NB4 (cell line): ENCODE data around the gene TSPAN18.

Experiments
- DNase-seq: peaks from one replicate; pipeline ENCODE4 v3.0.0; 2010; ENCODE audit warnings: low read depth
- H3K4me3 ChIP-seq: one replicate; pipeline ENCODE4 v1.5.1; 2011; ENCODE audit warnings: mild to moderate bottlenecking, low read depth, low read length, moderate library complexity
- MAX ChIP-seq: IDR thresholded peaks from 2 replicates; pipeline ENCODE4 v1.6.1; 2011; ENCODE audit warnings: low read depth, low read length
- MYC ChIP-seq: IDR thresholded peaks from 2 replicates; pipeline ENCODE4 v1.6.1; 2011; ENCODE audit warnings: low read depth, low read length
- POLR2A ChIP-seq: IDR thresholded peaks from 2 replicates; pipeline ENCODE4 v1.6.1; 2011; ENCODE audit warnings: mild to moderate bottlenecking; ENCODE audit not compliant: insufficient read length; ENCODE audit errors: extremely low read depth
- TF ChIP-seq, protein P1 (sequence below): IDR thresholded peaks from one replicate; pipeline ENCODE4 v1.5.1; 2012; ENCODE audit warnings: low read depth, low read length

Gene TSPAN18

GRCh38 chr11:44755556-44756523 is 29.1 kb downstream of the TSPAN18 start:
- no peak for DNase-seq
- no peak for TF ChIP-seq MAX
- no peak for TF ChIP-seq POLR2A
- TF ChIP-seq, protein P1, sequence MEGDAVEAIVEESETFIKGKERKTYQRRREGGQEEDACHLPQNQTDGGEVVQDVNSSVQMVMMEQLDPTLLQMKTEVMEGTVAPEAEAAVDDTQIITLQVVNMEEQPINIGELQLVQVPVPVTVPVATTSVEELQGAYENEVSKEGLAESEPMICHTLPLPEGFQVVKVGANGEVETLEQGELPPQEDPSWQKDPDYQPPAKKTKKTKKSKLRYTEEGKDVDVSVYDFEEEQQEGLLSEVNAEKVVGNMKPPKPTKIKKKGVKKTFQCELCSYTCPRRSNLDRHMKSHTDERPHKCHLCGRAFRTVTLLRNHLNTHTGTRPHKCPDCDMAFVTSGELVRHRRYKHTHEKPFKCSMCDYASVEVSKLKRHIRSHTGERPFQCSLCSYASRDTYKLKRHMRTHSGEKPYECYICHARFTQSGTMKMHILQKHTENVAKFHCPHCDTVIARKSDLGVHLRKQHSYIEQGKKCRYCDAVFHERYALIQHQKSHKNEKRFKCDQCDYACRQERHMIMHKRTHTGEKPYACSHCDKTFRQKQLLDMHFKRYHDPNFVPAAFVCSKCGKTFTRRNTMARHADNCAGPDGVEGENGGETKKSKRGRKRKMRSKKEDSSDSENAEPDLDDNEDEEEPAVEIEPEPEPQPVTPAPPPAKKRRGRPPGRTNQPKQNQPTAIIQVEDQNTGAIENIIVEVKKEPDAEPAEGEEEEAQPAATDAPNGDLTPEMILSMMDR = no peak
- no peak for TF ChIP-seq MYC

GRCh38 chr11:44758983-44759382 is 32.2 kb downstream of the TSPAN18 start:
- TF ChIP-seq MAX = no peak
- no peak overlapping the region for H3K4me3 ChIP-seq
- DNase-seq = no peak

More at GRCh38 chr11:44755556-44756523, 29.1 kb downstream of the TSPAN18 start:
- H3K4me3 ChIP-seq = no peak overlapping the region

DNA sequence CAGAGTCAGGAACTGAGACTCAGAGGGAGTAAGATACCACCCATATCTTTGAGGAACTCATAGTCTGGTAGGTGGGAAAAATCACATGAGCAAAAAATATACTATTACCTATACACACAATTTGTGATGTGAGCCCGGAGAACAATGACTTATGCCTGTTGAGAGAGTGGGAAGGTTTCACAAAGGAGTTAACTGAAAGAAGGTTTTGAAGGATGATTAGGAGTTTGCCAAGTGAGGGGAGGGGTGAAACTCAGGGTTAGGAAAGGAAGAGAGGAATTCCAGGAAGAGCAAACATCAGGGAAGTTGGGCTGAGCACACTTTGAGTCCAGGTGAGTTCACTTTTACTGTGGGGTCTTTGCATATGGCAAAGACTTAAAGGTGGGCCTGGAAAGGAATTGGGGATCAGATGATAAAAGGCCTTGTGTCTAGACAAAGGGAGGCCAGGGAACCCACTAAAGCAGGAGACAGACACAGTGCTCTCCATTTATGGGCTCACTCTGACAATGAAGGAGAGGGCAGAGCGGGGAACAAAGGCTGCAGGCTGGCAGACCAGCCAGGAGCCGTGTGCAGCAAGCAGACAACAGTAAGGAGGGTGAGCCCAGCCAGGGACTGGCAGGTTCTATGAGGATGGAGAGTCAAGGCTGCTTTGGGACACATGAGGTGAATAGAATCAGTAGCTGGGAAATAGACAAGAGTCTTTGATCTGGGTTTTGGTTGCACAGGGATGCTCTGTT is 33.1 kb downstream of the TSPAN18 start:
- no peak overlapping the region for H3K4me3 ChIP-seq
- TF ChIP-seq, protein P1 = no peak
- TF ChIP-seq MYC (no peak), MAX (no peak), POLR2A (no peak)
- DNase-seq = no peak

GRCh38 chr11:44760477-44760872 is 33.7 kb downstream of the TSPAN18 start:
- TF ChIP-seq, protein P1 = no peak
- TF ChIP-seq MYC = no peak
- TF ChIP-seq POLR2A = no peak
- no peak for TF ChIP-seq MAX
- H3K4me3 ChIP-seq = no peak overlapping the region
- DNase-seq = no peak

DNA sequence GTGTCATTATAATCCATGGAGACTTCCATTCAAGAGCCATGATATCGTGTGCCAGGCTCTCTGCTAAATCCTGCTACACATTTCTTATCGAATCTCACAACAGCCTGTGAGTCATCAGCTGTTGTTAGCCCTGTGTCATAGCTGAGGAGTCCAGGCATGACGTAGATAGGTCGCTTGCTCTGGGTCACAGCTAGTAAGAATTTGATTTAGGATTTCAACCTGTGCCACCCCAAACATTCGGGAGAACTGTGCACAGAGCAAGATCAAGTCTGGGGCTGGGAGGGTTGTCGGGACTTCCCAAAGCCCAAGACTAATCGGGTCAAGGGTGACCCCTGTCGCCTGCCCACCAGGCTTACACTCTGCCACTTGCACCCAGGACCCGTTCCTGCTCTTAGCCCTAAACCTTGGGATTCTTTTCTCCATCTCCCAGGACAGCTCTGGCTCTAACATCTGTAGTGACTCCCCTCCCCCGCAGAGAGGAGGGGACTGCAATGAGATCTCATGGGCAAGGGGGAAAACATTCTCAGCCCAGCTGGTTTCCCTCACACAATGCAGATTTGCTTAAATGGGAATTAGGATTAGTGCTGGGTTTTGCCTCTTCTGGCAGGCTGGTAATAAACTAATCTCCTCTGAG is 34.3 kb downstream of the TSPAN18 start:
- no peak for DNase-seq
- no peak for TF ChIP-seq POLR2A
- TF ChIP-seq MAX = no peak
- no peak for TF ChIP-seq MYC
- TF ChIP-seq, protein P1 = no peak
- H3K4me3 ChIP-seq = no peak overlapping the region
